ENCODE data around the gene TRAF3IP1.

GRCh38 chr2:238286551-238286950, 33.8 kb upstream of the TRAF3IP1 start:
- TF ChIP-seq GATA2 (IDR thresholded peaks at IDR 0.05; ENCODE audit: low read depth, low read length): no peak
- TF ChIP-seq GATA3 (IDR thresholded peaks at IDR 0.05; ENCODE audit: low read depth, low read length): no peak
